HG03354 (cell line): Measurements from ENCODE around the gene TMEM242.

ENCODE experiments used
- ATAC-seq: cut with Tn5 transposase; IDR thresholded peaks from one replicate; pipeline ENCODE4 v1.9.1; 2021; ENCODE audit warnings: mild to moderate bottlenecking; ENCODE audit not compliant: unreplicated experiment, poor library complexity, severe bottlenecking

Gene TMEM242

GRCh38 chr6:157293780-157294179 is 29.5 kb downstream of the TMEM242 start:
- no peak for ATAC-seq

GRCh38 chr6:157292202-157292601 is 31.1 kb downstream of the TMEM242 start:
- ATAC-seq: no peak

GRCh38 chr6:157291356-157291755 is 32.0 kb downstream of the TMEM242 start:
- no peak for ATAC-seq

- ATAC-seq: no peak
Measured at GRCh38 chr6:157290797-157291196, 32.5 kb downstream of the TMEM242 start.

GRCh38 chr6:157289764-157290163 is 33.6 kb downstream of the TMEM242 start:
- no peak for ATAC-seq

GRCh38 chr6:157288575-157288974 is 34.7 kb downstream of the TMEM242 start:
- no peak for ATAC-seq

GRCh38 chr6:157287923-157288322 is 35.4 kb downstream of the TMEM242 start:
- no peak for ATAC-seq

GRCh38 chr6:157287247-157287850 is 36.0 kb downstream of the TMEM242 start:
- no peak for ATAC-seq

GRCh38 chr6:157285422-157285779 is 37.9 kb downstream of the TMEM242 start:
- ATAC-seq: no peak

GRCh38 chr6:157284738-157285421 is 38.4 kb downstream of the TMEM242 start:
- ATAC-seq: no peak

- ATAC-seq: no peak
Measured at GRCh38 chr6:157283900-157284737, 39.2 kb downstream of the TMEM242 start.

GRCh38 chr6:157283330-157283898 is 39.9 kb downstream of the TMEM242 start:
- ATAC-seq: no peak

- no peak for ATAC-seq
Measured at GRCh38 chr6:157282284-157282683, 41.0 kb downstream of the TMEM242 start.

GRCh38 chr6:157281570-157281969 is 41.7 kb downstream of the TMEM242 start:
- ATAC-seq: no peak

- ATAC-seq: no peak
Measured at GRCh38 chr6:157280947-157281346, 42.4 kb downstream of the TMEM242 start.

GRCh38 chr6:157280157-157280556 is 43.2 kb downstream of the TMEM242 start:
- ATAC-seq: no peak

GRCh38 chr6:157278171-157278570 is 45.1 kb downstream of the TMEM242 start:
- ATAC-seq: no peak

- no peak for ATAC-seq
Measured at GRCh38 chr6:157276731-157277130, 46.6 kb downstream of the TMEM242 start.

- ATAC-seq: no peak
Measured at GRCh38 chr6:157276134-157276532, 47.2 kb downstream of the TMEM242 start.

- peak; percentile 94 for ATAC-seq
Measured at GRCh38 chr6:157274471-157275226, 48.7 kb downstream of the TMEM242 start.
